K562 (cell line): Measurements from ENCODE around the gene ENOX2. TPM values are rescaled to one million over a fixed set of nuclear protein-coding genes. Genes with fewer than 3 reads are reported as not detected.

ENCODE experiments used
- ATAC-seq: fragments of 200-7000 bp; cut with Tn5 transposase; 3 replicates; pipeline ENCODE4 v1.9.1; 2020; ENCODE audit warnings: moderate library complexity
- BruUV-seq: library from RNA; stranded (reverse); fragments of 400-500 nt; replicated peaks from 2 replicates; lab custom pipeline; 2021; lab: Mats Ljungman, UMichigan
- CTCF ChIA-PET: fragments of 300-600 bp; formaldehyde crosslinking; extraction: SDS; loops from one replicate; lab custom pipeline; 2021; ENCODE audit warnings: low intra/inter-chr PET ratio; lab: Yijun Ruan, JAX
- POLR2A ChIA-PET: fragments of 300-600, 350-650 bp; sonication (Branson Sonifier 250); formaldehyde crosslinking; extraction: SDS; loops from one replicate; lab custom pipeline; 2021; ENCODE audit warnings: antibody characterized with exemption, inconsistent platforms; lab: Yijun Ruan, JAX
- DNase-seq, 4 experiments: peaks; one replicate each; pipeline versions ENCODE4 v3.0.0 to v3.0.0-alpha.2; 2011 to 2018; ENCODE audit warnings: low spot score in 3 of 4, mixed read lengths in 3 of 4; ENCODE audit errors: extremely low read depth in 1 of 4
- FAIRE-seq: peaks from 2 replicates; lab custom pipeline; 2011; peaks lifted over from hg19 to GRCh38; lab: Jason Lieb, UNC
- H2AFZ ChIP-seq: 2 replicates; pipeline ENCODE4 v1.6.0; 2011; ENCODE audit warnings: low read depth, low read length, control low read depth, inconsistent platforms
- H3K27ac ChIP-seq: fragments of 200-600 bp; 3 replicates; pipeline ENCODE4 v1.8.0; 2011; ENCODE audit warnings: low read depth, mild to moderate bottlenecking, control low read depth, inconsistent platforms, low read length, moderate library complexity, mixed read lengths; ENCODE audit errors: extremely low read depth
- H3K27me3 ChIP-seq, 2 experiments: fragments of 300-600 bp in 1 of 2; 2 replicates in 1 of 2; 3 replicates in 1 of 2; pipeline versions ENCODE4 v1.6.0 to v1.8.0; 2011; ENCODE audit warnings: inconsistent platforms in 2 of 2, low read length in 2 of 2, mild to moderate bottlenecking in 1 of 2, mixed read lengths in 1 of 2, moderate library complexity in 1 of 2; ENCODE audit not compliant: control insufficient read depth in 2 of 2, insufficient read depth in 2 of 2
- H3K36me3 ChIP-seq: fragments of 300-600 bp; 3 replicates; pipeline ENCODE4 v1.8.0; 2011; ENCODE audit warnings: mild to moderate bottlenecking, low read length, inconsistent platforms; ENCODE audit not compliant: control insufficient read depth, insufficient read depth
- H3K4me1 ChIP-seq, 2 experiments: fragments of 200-600 bp in 1 of 2; replicated peaks in 1 of 2; 2 replicates in 1 of 2; 3 replicates in 1 of 2; pipeline versions ENCODE4 v1.5.1 to v1.8.0; 2011; ENCODE audit warnings: inconsistent platforms in 2 of 2, low read length in 2 of 2, mild to moderate bottlenecking in 1 of 2, mixed read lengths in 1 of 2, moderate library complexity in 1 of 2; ENCODE audit not compliant: control insufficient read depth in 2 of 2, insufficient read depth in 2 of 2
- H3K4me2 ChIP-seq: 2 replicates; pipeline ENCODE4 v1.6.1; 2011; ENCODE audit warnings: low read length, control low read depth, inconsistent platforms, mixed read lengths; ENCODE audit not compliant: insufficient read depth
- H3K4me3 ChIP-seq: fragments of 200-600 bp; sonication (generic), shearing (Covaris generic); 2 replicates; pipeline ENCODE4 v1.5.1; 2016; ENCODE audit warnings: control low read depth, inconsistent platforms
- H3K79me2 ChIP-seq: fragments of 200-600 bp; 3 replicates; pipeline ENCODE4 v1.8.0; 2011; ENCODE audit warnings: low read length, inconsistent platforms; ENCODE audit not compliant: control insufficient read depth, insufficient read depth
- H3K9ac ChIP-seq, 2 experiments: 2 replicates each; pipeline versions ENCODE4 v1.6.0 to v1.6.1; 2011; ENCODE audit warnings: low read depth in 2 of 2, low read length in 2 of 2, control low read depth in 1 of 2, inconsistent platforms in 1 of 2, mild to moderate bottlenecking in 1 of 2, mixed read lengths in 1 of 2; ENCODE audit not compliant: insufficient read depth in 1 of 2
- H3K9me1 ChIP-seq: one replicate; pipeline ENCODE4 v1.6.0; 2011; ENCODE audit warnings: inconsistent platforms, mild to moderate bottlenecking, low read length, moderate library complexity; ENCODE audit not compliant: control insufficient read depth, insufficient read depth
- H3K9me3 ChIP-seq: replicated peaks from 2 replicates; pipeline ENCODE4 v1.5.1; 2011; ENCODE audit warnings: low read depth, low read length, inconsistent platforms; ENCODE audit not compliant: control insufficient read depth, insufficient read depth
- H4K20me1 ChIP-seq: replicated peaks from 2 replicates; pipeline ENCODE4 v1.6.1; 2011; ENCODE audit warnings: low read length, inconsistent platforms, mixed read lengths; ENCODE audit not compliant: control insufficient read depth, insufficient read depth
- BHLHE40 ChIP-seq: IDR thresholded peaks from 2 replicates; pipeline ENCODE4 v1.6.1; 2011; ENCODE audit warnings: low read length, improper control_type of control experiment
- CREM ChIP-seq: IDR thresholded peaks from 2 replicates; pipeline ENCODE4 v1.6.1; 2014; ENCODE audit warnings: antibody characterized with exemption, low read depth
- CXXC5 ChIP-seq: fragments of 250-450 bp; sonication (Bioruptor Pico); IDR thresholded peaks from 2 replicates; pipeline ENCODE4 v1.8.0; 2022; ENCODE audit warnings: inconsistent platforms, mild to moderate bottlenecking, moderate library complexity
- LEF1 ChIP-seq: fragments of 450-650 bp; IDR thresholded peaks from 2 replicates; pipeline ENCODE4 v1.6.1; 2016; ENCODE audit warnings: mild to moderate bottlenecking
- PYGO2 ChIP-seq: fragments of 450-650 bp; IDR thresholded peaks from 2 replicates; pipeline ENCODE4 v1.6.1; 2016; ENCODE audit warnings: mild to moderate bottlenecking, missing genetic modification characterization, moderate library complexity, missing compliant biosample characterization
- RAD21 ChIP-seq, 2 experiments: fragments of 250-450 bp in 1 of 2; fragments of 450-650 bp in 1 of 2; sonication (Bioruptor Pico) in 1 of 2; formaldehyde crosslinking in 1 of 2; IDR thresholded peaks in 1 of 2; conservative IDR thresholded peaks in 1 of 2; 2 replicates each; pipeline versions ENCODE4 v1.4.0 to v1.8.0; 2020 to 2022; ENCODE audit warnings: mild to moderate bottlenecking in 2 of 2, moderate library complexity in 1 of 2
- TRIM25 ChIP-seq: fragments of 450-650 bp; IDR thresholded peaks from 2 replicates; pipeline ENCODE4 v1.7.0; 2016; ENCODE audit warnings: borderline replicate concordance
- U2AF1 ChIP-seq: fragments of 200-400 bp; formaldehyde crosslinking; optimal IDR thresholded peaks from 2 replicates; pipeline ENCODE3; 2017; ENCODE audit warnings: mild to moderate bottlenecking, low read depth, low read length, moderate library complexity
- USF1 ChIP-seq: sonication (generic); formaldehyde crosslinking; IDR thresholded peaks from 2 replicates; pipeline ENCODE4 v1.9.0; 2022; ENCODE audit warnings: mild to moderate bottlenecking, missing genetic modification reagents
- ZBTB17 ChIP-seq: fragments of 450-650 bp; formaldehyde crosslinking; IDR thresholded peaks from 2 replicates; pipeline ENCODE4 v1.4.0; 2020; ENCODE audit warnings: mild to moderate bottlenecking
- ZFP1 ChIP-seq: fragments of 450-650 bp; formaldehyde crosslinking; IDR thresholded peaks from 2 replicates; pipeline ENCODE4 v1.4.0; 2020; ENCODE audit warnings: mild to moderate bottlenecking, mixed read lengths
- in situ Hi-C: fragments of 300-500 bp; cut with MboI; formaldehyde crosslinking; loops from 4 replicates; pipeline ENCODE4 v1.15.0; 2018; ENCODE audit warnings: inconsistent platforms, mixed read lengths
- intact Hi-C: fragments of 100-400 bp; cut with micrococcal nuclease; formaldehyde crosslinking; loops from 2 replicates; pipeline ENCODE4 v1.14.2; 2022
- polyA plus RNA-seq, 8 experiments: library from polyadenylated mRNA; depleted of rRNA in 4 of 8; stranded (reverse) in 5 of 8; unstranded in 3 of 8; fragments of >200 nt; fragmentation: Nextera tagmentation in 2 of 8; fragmentation: Illumina TruSeq in 1 of 8; extraction: Ambion mirVana in 2 of 8; extraction: Trizol in 1 of 8; gene quantifications; 2 replicates each; pipeline versions ENCODE4 v1.2.1 to v1.2.3, GENCODE V29; 2011 to 2014; ENCODE audit warnings: inconsistent platforms in 1 of 8, missing spikeins in 1 of 8
- total RNA-seq, 7 experiments: library from RNA; depleted of rRNA in 6 of 7; stranded (reverse); fragments of >200 nt in 6 of 7; fragmentation: Illumina TruSeq in 2 of 7; extraction: Trizol in 2 of 7; gene quantifications; 2 replicates each; pipeline versions ENCODE4 v1.2.1 to v1.2.3, GENCODE V29; 2011 to 2021; ENCODE audit warnings: low replicate concordance in 1 of 7
- TF ChIP-seq, protein P1 (sequence below): fragments of 250-450 bp; sonication (Bioruptor Pico); IDR thresholded peaks from 2 replicates; pipeline ENCODE4 v1.8.0; 2021; ENCODE audit warnings: borderline replicate concordance, mild to moderate bottlenecking, moderate library complexity; ENCODE audit not compliant: poor library complexity, severe bottlenecking
- TF ChIP-seq, protein P2 (sequence below): fragments of 450-650 bp; IDR thresholded peaks from 2 replicates; pipeline ENCODE4 v1.6.1; 2018; ENCODE audit not compliant: partially characterized antibody
- TF ChIP-seq, protein P3 (sequence below): fragments of 250-450 bp; sonication (Bioruptor Pico); IDR thresholded peaks from 2 replicates; pipeline ENCODE4 v1.5.0; 2022; ENCODE audit warnings: mild to moderate bottlenecking

ENOX2 gene
- total and polyA plus RNA-seq, 9 of the 15 experiments (the other 6 are each of a cell fraction or from before 2014, with no cell fraction given): 6.1 to 24.0 (median 13.8) TPM

DNA sequence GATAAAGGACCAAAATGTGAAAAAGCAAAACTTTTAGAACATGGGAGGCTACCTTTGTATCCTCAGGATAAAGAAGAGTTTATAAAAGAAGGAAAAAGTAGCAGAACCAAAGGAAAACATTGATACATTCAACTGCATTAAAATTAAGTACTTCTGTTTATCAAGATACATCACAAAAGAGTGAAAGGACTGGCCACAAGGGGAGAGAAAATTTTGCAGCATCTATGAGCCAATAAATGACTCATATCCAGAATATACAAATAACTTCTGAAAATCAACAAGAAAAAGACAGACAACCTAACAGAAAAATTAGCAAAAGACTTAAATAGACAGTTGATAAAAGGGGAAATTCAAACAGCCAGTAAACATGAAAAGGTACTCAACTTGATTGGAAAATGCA lies 324.1 kb downstream of the ENOX2 start:
- H3K36me3 ChIP-seq: no peaks in the 10 kb centered on the region
- ChIA-PET CTCF (interaction anchor here (0.9 kb wide), 1 partner anchor 338 kb away, joined by 3 read pairs; no protein-coding TSS in a partner anchor), POLR2A (no interaction called here)
- no peaks in the 10 kb centered on the region for H3K27me3 ChIP-seq
- ATAC-seq: no peak
- H3K9ac ChIP-seq: no peak overlapping the region
- no peak overlapping the region for H3K27ac ChIP-seq
- intact Hi-C loops: loop anchor here (5.0 to 10.0 kb wide), 2 partner anchors 176 to 323 kb away; partner anchors contain the start of gene ENOX2
- H3K4me3 ChIP-seq: no peak overlapping the region
- no peak for DNase-seq
- no peaks in the 10 kb centered on the region for H4K20me1 ChIP-seq
- no peaks in the 10 kb centered on the region for H3K9me1 ChIP-seq
- H2AFZ ChIP-seq: no peak overlapping the region
- no TSS peak for BruUV-seq
- FAIRE-seq: no peak
- no peaks in the 10 kb centered on the region for H3K4me1 ChIP-seq
- no peaks in the 10 kb centered on the region for H3K79me2 ChIP-seq
- in situ Hi-C loops: no loop called here
- H3K4me2 ChIP-seq: no peak overlapping the region
- no peaks in the 10 kb centered on the region for H3K9me3 ChIP-seq
- TF ChIP-seq CREM (no peak), ZBTB17 (CRISPR knock-in tag) (no peak), LEF1 (no peak), ZFP1 (CRISPR knock-in tag) (no peak), BHLHE40 (no peak), CXXC5 (CRISPR knock-in tag) (no peak), PYGO2 (no peak), TRIM25 (no peak), USF1 (CRISPR knock-in tag) (no peak), U2AF1 (no peak), RAD21 (CRISPR knock-in tag; conservative IDR thresholded peaks at IDR 0.05 in 1 of 2, IDR thresholded peaks at IDR 0.05 in 1 of 2) (no peak)
- TF ChIP-seq, protein P1, sequence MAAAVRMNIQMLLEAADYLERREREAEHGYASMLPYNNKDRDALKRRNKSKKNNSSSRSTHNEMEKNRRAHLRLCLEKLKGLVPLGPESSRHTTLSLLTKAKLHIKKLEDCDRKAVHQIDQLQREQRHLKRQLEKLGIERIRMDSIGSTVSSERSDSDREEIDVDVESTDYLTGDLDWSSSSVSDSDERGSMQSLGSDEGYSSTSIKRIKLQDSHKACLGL: no peak
- TF ChIP-seq, protein P2, sequence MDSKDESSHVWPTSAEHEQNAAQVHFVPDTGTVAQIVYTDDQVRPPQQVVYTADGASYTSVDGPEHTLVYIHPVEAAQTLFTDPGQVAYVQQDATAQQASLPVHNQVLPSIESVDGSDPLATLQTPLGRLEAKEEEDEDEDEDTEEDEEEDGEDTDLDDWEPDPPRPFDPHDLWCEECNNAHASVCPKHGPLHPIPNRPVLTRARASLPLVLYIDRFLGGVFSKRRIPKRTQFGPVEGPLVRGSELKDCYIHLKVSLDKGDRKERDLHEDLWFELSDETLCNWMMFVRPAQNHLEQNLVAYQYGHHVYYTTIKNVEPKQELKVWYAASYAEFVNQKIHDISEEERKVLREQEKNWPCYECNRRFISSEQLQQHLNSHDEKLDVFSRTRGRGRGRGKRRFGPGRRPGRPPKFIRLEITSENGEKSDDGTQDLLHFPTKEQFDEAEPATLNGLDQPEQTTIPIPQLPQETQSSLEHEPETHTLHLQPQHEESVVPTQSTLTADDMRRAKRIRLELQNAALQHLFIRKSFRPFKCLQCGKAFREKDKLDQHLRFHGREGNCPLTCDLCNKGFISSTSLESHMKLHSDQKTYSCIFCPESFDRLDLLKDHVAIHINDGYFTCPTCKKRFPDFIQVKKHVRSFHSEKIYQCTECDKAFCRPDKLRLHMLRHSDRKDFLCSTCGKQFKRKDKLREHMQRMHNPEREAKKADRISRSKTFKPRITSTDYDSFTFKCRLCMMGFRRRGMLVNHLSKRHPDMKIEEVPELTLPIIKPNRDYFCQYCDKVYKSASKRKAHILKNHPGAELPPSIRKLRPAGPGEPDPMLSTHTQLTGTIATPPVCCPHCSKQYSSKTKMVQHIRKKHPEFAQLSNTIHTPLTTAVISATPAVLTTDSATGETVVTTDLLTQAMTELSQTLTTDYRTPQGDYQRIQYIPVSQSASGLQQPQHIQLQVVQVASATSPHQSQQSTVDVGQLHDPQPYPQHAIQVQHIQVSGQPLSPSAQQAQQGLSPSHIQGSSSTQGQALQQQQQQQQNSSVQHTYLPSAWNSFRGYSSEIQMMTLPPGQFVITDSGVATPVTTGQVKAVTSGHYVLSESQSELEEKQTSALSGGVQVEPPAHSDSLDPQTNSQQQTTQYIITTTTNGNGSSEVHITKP: no peak
- TF ChIP-seq, protein P3, sequence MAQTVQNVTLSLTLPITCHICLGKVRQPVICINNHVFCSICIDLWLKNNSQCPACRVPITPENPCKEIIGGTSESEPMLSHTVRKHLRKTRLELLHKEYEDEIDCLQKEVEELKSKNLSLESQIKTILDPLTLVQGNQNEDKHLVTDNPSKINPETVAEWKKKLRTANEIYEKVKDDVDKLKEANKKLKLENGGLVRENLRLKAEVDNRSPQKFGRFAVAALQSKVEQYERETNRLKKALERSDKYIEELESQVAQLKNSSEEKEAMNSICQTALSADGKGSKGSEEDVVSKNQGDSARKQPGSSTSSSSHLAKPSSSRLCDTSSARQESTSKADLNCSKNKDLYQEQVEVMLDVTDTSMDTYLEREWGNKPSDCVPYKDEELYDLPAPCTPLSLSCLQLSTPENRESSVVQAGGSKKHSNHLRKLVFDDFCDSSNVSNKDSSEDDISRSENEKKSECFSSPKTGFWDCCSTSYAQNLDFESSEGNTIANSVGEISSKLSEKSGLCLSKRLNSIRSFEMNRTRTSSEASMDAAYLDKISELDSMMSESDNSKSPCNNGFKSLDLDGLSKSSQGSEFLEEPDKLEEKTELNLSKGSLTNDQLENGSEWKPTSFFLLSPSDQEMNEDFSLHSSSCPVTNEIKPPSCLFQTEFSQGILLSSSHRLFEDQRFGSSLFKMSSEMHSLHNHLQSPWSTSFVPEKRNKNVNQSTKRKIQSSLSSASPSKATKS (CRISPR knock-in tag): no peak
